Measurements from ENCODE around the gene PHLPP2. TPM values are rescaled to one million over a fixed set of nuclear protein-coding genes. Genes with fewer than 3 reads are reported as not detected.

Gene PHLPP2, protein sequence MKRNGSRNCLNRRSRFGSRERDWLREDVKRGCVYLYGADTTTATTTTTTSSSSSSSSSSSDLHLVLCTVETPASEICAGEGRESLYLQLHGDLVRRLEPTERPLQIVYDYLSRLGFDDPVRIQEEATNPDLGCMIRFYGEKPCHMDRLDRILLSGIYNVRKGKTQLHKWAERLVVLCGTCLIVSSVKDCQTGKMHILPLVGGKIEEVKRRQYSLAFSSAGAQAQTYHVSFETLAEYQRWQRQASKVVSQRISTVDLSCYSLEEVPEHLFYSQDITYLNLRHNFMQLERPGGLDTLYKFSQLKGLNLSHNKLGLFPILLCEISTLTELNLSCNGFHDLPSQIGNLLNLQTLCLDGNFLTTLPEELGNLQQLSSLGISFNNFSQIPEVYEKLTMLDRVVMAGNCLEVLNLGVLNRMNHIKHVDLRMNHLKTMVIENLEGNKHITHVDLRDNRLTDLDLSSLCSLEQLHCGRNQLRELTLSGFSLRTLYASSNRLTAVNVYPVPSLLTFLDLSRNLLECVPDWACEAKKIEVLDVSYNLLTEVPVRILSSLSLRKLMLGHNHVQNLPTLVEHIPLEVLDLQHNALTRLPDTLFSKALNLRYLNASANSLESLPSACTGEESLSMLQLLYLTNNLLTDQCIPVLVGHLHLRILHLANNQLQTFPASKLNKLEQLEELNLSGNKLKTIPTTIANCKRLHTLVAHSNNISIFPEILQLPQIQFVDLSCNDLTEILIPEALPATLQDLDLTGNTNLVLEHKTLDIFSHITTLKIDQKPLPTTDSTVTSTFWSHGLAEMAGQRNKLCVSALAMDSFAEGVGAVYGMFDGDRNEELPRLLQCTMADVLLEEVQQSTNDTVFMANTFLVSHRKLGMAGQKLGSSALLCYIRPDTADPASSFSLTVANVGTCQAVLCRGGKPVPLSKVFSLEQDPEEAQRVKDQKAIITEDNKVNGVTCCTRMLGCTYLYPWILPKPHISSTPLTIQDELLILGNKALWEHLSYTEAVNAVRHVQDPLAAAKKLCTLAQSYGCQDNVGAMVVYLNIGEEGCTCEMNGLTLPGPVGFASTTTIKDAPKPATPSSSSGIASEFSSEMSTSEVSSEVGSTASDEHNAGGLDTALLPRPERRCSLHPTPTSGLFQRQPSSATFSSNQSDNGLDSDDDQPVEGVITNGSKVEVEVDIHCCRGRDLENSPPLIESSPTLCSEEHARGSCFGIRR (N-terminal part only)
- 10.5 TPM for total RNA-seq
- 4.2 TPM for polyA plus RNA-seq

DNA sequence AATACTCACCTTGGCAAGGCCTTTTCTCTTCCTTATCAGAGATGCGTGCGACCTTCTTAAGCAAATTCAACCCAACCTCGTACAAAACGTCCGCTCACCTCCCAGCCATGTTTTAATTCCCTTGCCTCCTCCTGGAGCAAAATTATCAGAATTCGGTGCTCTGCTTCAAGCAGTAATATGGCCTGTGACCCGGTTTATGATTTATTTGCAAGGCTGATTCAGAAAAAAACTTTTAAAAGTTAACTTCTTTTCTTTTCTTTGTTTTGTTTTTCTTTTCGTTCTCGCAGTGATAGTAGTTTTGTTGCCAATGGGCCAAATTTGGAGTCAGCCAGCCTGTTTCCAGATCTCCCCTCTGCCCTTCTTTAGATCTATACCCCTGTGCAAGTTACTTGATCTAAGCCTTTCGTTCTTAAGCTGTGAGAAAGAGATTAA lies at the start of gene PHLPP2:
TSS of gene PHLPP2 (minus strand) at position 382 of the 432 bp plus-strand sequence. CDS start 9,906 bp downstream, outside the sequence.
- Histone ChIP-seq H3K4me3 (ENCODE audit: low read depth, low read length) (peak within 1 kb of the TSS; percentile 85), H3K27ac (ENCODE audit: low read depth) (peak within 1 kb of the TSS; percentile 80), H3K36me3 (ENCODE audit: insufficient read depth) (no peaks in the 10 kb centered on the region), H3K4me1 (ENCODE audit: insufficient read depth) (no peaks in the 10 kb centered on the region)
- whole genome bisulfite sequencing = 18% methylated on average over 10 of the region's 10 CpGs
- DNase-seq (ENCODE audit: extremely low spot score) = no peak

DNA sequence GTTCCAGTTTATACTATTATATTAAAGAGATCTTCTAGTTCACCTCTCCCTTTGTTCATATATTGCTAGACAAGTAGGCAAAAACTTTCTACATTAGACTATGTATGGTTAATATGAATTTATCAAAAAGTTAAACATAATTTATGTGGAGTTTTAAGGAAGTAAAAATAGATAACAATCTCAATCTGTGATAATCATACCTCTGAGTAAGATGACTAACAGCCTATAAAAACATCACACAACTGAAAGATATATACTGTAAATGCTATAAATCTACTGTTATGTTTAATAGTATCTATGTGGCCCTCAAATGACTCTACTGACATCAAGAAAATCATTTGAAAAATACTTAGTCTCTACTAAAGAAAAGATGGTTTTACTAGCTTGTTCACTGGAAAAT lies 47.1 kb upstream of the PHLPP2 start:
- H3K27ac ChIP-seq (ENCODE audit: low read depth) = no peak overlapping the region
- no peak for DNase-seq (ENCODE audit: extremely low spot score)
- H3K4me1 ChIP-seq (ENCODE audit: insufficient read depth) = no peaks in the 10 kb centered on the region
- H3K36me3 ChIP-seq (ENCODE audit: insufficient read depth) = peaks cover 4% of the 10 kb centered on the region
- H3K4me3 ChIP-seq (ENCODE audit: low read depth, low read length) = no peak overlapping the region

DNA sequence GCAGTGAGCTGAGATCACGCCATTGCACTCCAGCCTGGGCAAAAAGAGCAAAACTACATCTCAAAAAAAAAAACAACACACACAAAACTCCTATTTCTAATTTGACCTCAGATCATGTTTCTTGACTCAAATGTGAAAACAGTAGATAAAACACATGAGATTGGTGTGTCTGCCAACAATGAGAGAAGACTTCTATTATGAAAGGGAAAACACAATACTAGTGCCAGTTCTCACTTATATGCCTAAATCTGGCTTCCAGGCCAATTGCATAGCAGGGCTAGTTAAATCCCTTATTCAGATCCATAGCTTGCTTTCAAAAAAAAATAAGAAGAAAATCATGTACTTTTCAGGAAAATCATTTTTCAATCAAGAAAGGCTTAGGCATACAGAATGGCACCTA lies 44.7 kb upstream of the PHLPP2 start:
- WGBS = 98% methylated on average over 1 of the region's 1 CpG
- Histone ChIP-seq H3K4me1 (ENCODE audit: insufficient read depth) (no peaks in the 10 kb centered on the region), H3K36me3 (ENCODE audit: insufficient read depth) (peaks cover 4% of the 10 kb centered on the region), H3K27ac (ENCODE audit: low read depth) (no peak overlapping the region), H3K4me3 (ENCODE audit: low read depth, low read length) (no peak overlapping the region)
- no peak for DNase-seq (ENCODE audit: extremely low spot score)

DNA sequence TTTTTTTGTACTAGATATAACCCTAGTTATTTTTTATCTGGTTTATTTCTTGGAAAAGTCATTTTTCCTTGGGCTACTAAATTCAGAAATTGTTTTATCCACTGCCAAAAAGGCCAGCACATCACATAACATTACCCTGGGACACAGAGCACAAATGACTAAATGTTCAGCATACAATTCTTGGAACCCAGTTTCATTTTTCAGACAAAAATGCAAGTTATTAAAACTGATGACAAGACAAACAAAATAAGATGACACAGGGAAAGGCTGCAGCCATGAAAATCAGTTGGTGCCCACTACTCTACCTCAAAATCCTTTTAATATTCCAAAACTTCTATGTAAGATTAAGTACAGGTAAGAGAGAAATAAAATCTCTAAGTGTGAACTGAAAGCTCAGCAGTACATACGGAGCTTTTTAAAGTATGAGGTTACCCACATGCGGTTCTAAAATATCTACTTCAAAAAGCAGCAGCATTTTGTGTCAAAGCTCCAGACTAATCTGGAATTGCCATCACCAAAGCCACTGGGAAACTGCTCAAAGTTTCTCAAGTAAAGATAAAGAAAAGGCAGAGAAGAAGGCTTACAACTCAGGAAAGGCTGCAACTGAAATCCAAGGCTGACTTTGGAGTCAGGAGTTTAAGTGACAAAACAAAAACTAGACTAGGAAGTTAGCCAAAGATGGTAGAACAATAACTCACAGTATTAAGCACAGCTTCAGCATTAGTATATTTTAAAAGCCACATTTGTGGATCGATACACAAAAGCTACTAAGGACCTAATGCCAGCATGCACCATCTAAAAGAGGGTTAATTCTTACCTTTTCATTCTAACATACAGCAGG lies 42.8 kb upstream of the PHLPP2 start:
- Histone ChIP-seq H3K4me3 (ENCODE audit: low read depth, low read length) (no peak overlapping the region), H3K27ac (ENCODE audit: low read depth) (no peak overlapping the region), H3K4me1 (ENCODE audit: insufficient read depth) (no peaks in the 10 kb centered on the region), H3K36me3 (ENCODE audit: insufficient read depth) (peaks cover 4% of the 10 kb centered on the region)
- 70% methylated on average over 3 of the region's 3 CpGs for WGBS
- no peak for DNase-seq (ENCODE audit: extremely low spot score)

DNA sequence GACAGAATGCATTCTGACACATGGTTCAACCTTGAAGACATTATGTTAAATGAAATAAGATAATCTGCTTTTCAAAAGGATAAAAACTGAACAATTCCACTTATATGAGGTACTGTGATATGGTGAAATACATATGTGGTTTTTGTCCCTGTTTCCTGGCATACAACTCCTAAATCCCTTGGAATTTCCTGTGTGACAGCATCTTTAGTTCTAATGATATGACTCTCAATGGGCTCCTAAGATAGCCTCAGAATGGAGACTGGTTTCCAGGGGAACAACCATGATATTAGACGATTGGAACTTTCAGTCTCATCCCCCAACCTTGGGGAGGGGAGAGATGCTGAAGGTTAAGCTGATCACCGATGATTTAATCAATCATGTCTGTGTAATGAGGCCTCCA lies 37.7 kb upstream of the PHLPP2 start:
- Histone ChIP-seq H3K27ac (ENCODE audit: low read depth) (no peak overlapping the region), H3K36me3 (ENCODE audit: insufficient read depth) (peaks cover 4% of the 10 kb centered on the region), H3K4me3 (ENCODE audit: low read depth, low read length) (no peak overlapping the region), H3K4me1 (ENCODE audit: insufficient read depth) (no peaks in the 10 kb centered on the region)
- no peak for DNase-seq (ENCODE audit: extremely low spot score)
- WGBS = 79% methylated on average over 2 of the region's 2 CpGs

DNA sequence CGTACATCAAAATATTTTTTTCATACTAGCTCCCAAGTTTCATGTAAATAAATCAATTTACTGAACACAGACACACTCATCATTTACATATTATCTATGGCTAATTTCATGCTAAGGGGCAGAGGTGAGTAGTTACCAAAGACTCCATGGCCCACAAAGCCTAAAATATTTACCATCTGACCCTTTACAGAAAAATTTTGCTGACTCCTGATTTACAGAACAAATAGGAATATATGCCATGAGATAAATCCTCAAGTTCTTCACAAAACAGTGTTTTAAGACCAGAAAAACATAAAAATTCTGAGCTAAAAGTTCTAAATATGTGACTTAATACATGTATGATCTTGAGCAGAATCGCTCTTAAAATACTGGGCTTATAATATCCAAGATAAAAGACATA lies 36.6 kb upstream of the PHLPP2 start:
- no peak overlapping the region for H3K4me3 ChIP-seq (ENCODE audit: low read depth, low read length)
- 97% methylated on average over 2 of the region's 2 CpGs for WGBS
- H3K27ac ChIP-seq (ENCODE audit: low read depth) = no peak overlapping the region
- DNase-seq (ENCODE audit: extremely low spot score) = no peak
- peaks cover 4% of the 10 kb centered on the region for H3K36me3 ChIP-seq (ENCODE audit: insufficient read depth)
- H3K4me1 ChIP-seq (ENCODE audit: insufficient read depth) = no peaks in the 10 kb centered on the region

DNA sequence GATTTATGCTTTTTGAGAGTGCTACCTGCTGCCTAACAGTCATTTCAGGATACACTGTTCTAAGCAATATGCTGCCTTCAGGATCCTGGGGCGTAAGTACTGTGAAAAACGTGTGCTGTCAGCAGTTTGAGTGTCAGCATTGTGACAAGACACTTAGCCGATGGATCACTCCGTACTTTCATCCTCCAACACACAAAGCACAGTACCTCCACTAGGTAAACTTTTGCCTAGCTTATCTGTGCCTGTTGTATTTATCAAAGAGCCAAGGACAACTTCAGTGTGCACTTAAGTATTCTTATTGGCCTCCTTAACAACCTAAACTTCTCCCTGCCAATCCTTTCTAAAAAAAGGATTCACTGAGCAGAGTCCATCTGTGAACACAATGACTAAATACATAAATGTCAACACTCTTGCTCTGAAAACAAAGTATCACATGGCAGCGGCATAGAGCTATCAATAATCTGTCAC lies 33.8 kb upstream of the PHLPP2 start:
- H3K4me1 ChIP-seq (ENCODE audit: insufficient read depth) = no peaks in the 10 kb centered on the region
- peaks cover 16% of the 10 kb centered on the region for H3K36me3 ChIP-seq (ENCODE audit: insufficient read depth)
- no peak overlapping the region for H3K4me3 ChIP-seq (ENCODE audit: low read depth, low read length)
- DNase-seq (ENCODE audit: extremely low spot score) = no peak
- H3K27ac ChIP-seq (ENCODE audit: low read depth) = no peak overlapping the region
- WGBS = 86% methylated on average over 5 of the region's 5 CpGs

DNA sequence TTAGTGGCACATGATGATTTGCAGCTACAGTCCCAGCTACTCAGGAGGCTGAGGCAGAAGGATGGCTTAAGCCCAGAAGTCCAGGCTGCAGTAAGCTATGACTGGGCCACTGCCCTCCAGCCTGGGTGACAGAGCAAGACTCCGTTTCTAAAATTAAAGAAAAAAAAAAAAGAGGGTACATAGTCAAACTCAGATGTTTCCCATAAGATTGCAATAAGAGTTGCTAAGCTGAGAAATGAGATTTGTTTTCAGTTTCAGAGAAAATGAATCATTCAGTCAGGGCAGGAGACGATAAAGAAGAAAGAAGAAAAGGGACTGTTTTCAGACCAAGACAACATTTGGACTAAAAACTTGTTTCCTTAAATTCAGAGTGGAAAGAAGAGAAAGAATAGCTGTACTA lies 30.2 kb upstream of the PHLPP2 start:
- 84% methylated on average over 2 of the region's 2 CpGs for WGBS
- Histone ChIP-seq H3K4me3 (ENCODE audit: low read depth, low read length) (no peak overlapping the region), H3K4me1 (ENCODE audit: insufficient read depth) (no peaks in the 10 kb centered on the region), H3K36me3 (ENCODE audit: insufficient read depth) (peaks cover 17% of the 10 kb centered on the region), H3K27ac (ENCODE audit: low read depth) (no peak overlapping the region)
- DNase-seq (ENCODE audit: extremely low spot score) = no peak

DNA sequence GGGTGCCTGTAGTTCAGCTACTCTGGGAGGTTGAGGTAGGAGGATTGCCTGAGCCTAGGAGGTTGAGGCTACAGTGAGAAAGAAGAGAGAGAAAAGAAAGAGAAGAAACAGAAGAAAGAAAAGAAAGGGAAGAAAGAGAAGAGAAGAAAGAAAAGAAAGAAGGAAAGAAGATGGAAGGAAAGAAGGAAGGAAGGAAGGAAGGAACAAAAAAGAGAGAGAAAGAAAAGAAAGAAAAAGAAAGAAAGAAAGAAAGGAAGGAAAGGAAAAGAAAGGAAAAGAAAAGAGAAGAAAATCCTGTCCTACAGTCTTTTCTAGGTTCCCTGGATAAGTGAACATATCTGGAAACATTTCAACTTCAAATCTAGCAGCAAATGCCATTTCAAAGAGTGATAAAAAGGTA lies 29.6 kb upstream of the PHLPP2 start:
- Histone ChIP-seq H3K36me3 (ENCODE audit: insufficient read depth) (peaks cover 20% of the 10 kb centered on the region), H3K4me3 (ENCODE audit: low read depth, low read length) (no peak overlapping the region), H3K27ac (ENCODE audit: low read depth) (no peak overlapping the region), H3K4me1 (ENCODE audit: insufficient read depth) (no peaks in the 10 kb centered on the region)
- DNase-seq (ENCODE audit: extremely low spot score) = no peak

DNA sequence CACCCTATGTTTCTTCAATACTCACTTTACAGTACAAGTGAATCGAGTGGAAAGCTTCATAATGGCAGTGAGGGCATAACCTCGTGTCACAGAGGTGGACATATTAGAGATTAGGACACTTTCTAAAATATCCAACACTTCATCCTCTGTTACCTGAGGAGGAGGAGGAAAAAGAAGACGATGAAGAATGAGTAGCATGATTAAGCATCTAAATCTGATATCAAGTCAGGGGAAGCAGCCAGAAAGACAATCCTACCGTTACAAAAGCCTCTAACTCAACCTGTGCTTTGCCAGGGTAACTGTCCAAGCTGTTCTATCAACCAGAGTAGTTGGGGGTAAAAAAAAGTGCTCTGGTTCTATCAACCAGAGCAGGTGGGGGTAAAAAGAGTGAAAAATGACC lies 23.7 kb upstream of the PHLPP2 start:
- Histone ChIP-seq H3K4me1 (ENCODE audit: insufficient read depth) (no peaks in the 10 kb centered on the region), H3K36me3 (ENCODE audit: insufficient read depth) (peaks cover 5% of the 10 kb centered on the region), H3K4me3 (ENCODE audit: low read depth, low read length) (no peak overlapping the region), H3K27ac (ENCODE audit: low read depth) (no peak overlapping the region)
- 87% methylated on average over 4 of the region's 4 CpGs for WGBS
- DNase-seq (ENCODE audit: extremely low spot score) = no peak

DNA sequence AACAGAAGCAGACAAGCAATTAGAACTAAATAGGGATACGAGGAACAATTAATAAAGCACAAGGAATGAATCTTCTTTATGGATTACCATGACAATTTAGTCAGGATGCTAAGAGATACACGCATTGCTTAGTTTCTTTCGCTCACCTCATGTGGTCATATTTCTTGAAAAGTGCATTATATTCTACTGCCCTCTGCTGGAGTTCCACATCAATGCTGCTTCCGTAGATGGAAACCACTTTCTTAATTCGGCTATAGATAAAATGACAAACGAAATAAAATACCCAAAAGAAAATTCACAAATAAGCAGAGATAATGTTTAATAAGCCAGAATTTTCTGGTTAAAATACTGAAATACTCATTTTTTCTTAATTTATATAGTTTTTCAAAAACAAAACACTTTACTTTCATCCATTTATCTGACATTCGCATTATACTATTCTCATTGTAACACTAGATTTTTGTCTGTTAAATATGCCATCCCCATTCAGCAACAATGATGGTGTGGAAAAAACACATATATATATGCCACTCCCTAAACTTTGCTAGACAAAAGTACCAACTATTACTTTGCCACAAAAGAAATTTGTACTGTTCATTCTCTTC lies 22.0 kb upstream of the PHLPP2 start:
- Histone ChIP-seq H3K27ac (ENCODE audit: low read depth) (no peak overlapping the region), H3K4me1 (ENCODE audit: insufficient read depth) (no peaks in the 10 kb centered on the region), H3K4me3 (ENCODE audit: low read depth, low read length) (no peak overlapping the region), H3K36me3 (ENCODE audit: insufficient read depth) (peaks cover 5% of the 10 kb centered on the region)
- DNase-seq (ENCODE audit: extremely low spot score) = no peak
- 52% methylated on average over 7 of the region's 7 CpGs for WGBS

DNA sequence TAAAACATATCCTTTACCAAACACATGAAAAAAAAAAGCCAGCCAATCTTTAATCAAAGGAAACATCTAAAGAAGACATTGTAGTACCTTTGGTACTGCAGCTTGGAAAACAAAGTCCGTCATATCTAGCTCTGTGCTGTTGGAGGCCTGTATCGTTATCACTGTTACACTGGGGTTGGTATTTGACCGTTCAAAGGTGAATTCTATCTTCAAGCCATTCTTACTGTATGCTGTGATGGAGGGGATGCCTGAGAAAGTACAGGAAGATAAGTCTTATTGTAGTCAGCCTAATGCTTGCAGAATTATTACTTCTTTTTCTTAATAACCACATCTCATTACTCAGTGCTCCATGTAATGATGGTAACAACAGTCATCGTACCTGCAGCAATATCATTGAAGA lies 14.4 kb upstream of the PHLPP2 start:
- DNase-seq (ENCODE audit: extremely low spot score) = no peak
- H3K4me3 ChIP-seq (ENCODE audit: low read depth, low read length) = no peak overlapping the region
- no peaks in the 10 kb centered on the region for H3K4me1 ChIP-seq (ENCODE audit: insufficient read depth)
- 94% methylated on average over 4 of the region's 4 CpGs for WGBS
- H3K36me3 ChIP-seq (ENCODE audit: insufficient read depth) = peaks cover 3% of the 10 kb centered on the region
- no peak overlapping the region for H3K27ac ChIP-seq (ENCODE audit: low read depth)
